ENCODE results near the gene MYO5C. TPM values are rescaled to one million over a fixed set of nuclear protein-coding genes. Genes with fewer than 3 reads are reported as not detected.

MYO5C gene
- total and polyA plus RNA-seq, 10 of the 15 experiments (the other 5 are each of a cell fraction or from before 2014, with no cell fraction given): 0.29 to 1.3 (median 0.75) TPM

DNA sequence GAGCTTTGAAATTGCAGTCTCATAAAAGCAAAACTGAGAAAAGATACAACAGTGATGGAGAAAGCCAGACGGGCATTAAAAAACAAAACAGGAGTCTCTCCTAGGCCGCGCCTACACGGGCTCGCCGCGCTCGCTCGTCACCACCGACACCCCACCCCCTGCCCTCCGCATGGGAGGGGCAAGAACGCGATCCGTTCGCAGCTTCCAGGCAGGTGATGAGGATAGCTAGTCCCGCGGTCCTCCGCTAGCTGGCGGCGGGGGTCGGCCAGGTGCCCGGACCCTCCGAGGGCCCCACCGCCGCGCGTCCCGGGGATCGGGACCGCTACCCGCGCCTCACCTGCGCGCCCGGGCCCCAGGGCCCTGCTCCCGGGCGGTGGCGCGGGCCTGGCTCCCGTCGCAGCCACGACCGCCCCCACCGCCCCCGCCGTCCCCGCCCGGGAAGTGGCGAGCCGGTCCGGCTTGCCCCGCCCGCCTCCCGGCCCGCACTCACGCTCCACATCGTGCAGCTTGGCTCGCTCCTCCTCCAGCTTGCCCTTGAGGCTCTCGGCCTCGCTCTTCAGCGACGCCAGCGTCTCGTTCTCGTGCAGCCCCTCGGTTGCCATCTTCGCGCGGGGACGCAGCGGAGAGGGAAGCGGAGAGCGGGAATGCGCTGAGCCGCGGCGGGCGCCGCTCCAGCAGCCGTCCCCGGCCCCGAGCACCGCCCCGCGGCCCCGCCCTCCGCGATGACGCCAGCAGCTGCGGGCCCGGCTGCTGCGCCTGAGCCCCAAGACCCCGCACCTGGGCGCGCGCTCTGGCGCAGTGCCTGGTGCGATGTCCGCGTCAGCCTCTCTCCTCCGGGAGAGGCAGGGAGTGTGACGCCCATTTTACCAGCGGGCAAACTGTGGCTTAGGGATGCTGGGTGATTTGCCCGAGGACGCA, 116.1 kb downstream of the MYO5C start (continued):
- TF ChIP-seq IKZF1 (conservative IDR thresholded peaks at IDR 0.05) (peak; percentile 77), RUNX3 (IDR thresholded peaks at IDR 0.05; ENCODE audit: low read length) (peak; percentile 14; the same call in 1 of the 2 replicates), CREB1 (IDR thresholded peaks at IDR 0.05; ENCODE audit: low read depth) (peak; percentile 81), MXI1 (IDR thresholded peaks at IDR 0.05; ENCODE audit: low read depth, low read length) (peak; percentile 31; the same call in 1 of the 2 replicates), SMAD5 (IDR thresholded peaks at IDR 0.05; ENCODE audit: low read depth) (peak; percentile 29; the same call in 1 of the 2 replicates), NBN (IDR thresholded peaks at IDR 0.05) (no peak), TAF1 (IDR thresholded peaks at IDR 0.05; ENCODE audit: borderline replicate concordance, low read depth, low read length) (peak; percentile 50; the same call in 1 of the 2 replicates), JUND (IDR thresholded peaks at IDR 0.05; ENCODE audit: low read depth, low read length) (no peak), POU2F2 (IDR thresholded peaks at IDR 0.05; ENCODE audit: borderline replicate concordance, low read depth, low read length) (no peak), ZNF217 (IDR thresholded peaks at IDR 0.05) (0 out of 2 replicates have a peak, but pooled peaks have one; percentile 31), TCF12 (IDR thresholded peaks at IDR 0.05; ENCODE audit: low read depth, low read length) (0 out of 2 replicates have a peak, but pooled peaks have one; percentile 32), ZNF207 (IDR thresholded peaks at IDR 0.05; ENCODE audit: borderline replicate concordance) (no peak), ZNF384 (IDR thresholded peaks at IDR 0.05; ENCODE audit: borderline replicate concordance, low read depth, low read length) (no peak), SRF (IDR thresholded peaks at IDR 0.05; ENCODE audit: low read depth in 2 of 2, low read length in 2 of 2) (no peak), IKZF2 (IDR thresholded peaks at IDR 0.05) (0 out of 4 replicates have a peak, but pooled peaks of 1 of the 2 experiments have one; percentile 11), ASH2L (IDR thresholded peaks at IDR 0.05; ENCODE audit: borderline replicate concordance, low read depth) (0 out of 2 replicates have a peak, but pooled peaks have one; percentile 14), POLR2AphosphoS5 (IDR thresholded peaks at IDR 0.05; ENCODE audit: low read length) (peak; percentile 60; the same call in 1 of the 2 replicates)

Measured in GM12878 (cell line).